Ascending aorta (tissue), 2 donors: ENCODE data around the gene NPRL2. TPM values are rescaled to one million over a fixed set of nuclear protein-coding genes. Genes with fewer than 3 reads are reported as not detected.

Source experiments
- DNase-seq, 2 donors: peaks; one replicate each; pipeline ENCODE4 v3.0.0-alpha.2; 2019; ENCODE audit warnings: low spot score in 2 of 2
- H3K27ac ChIP-seq, 2 donors: fragments of 200-600 bp; sonication (generic); one replicate each; pipeline ENCODE4 v1.5.1; 2016 to 2017; ENCODE audit warnings: mild to moderate bottlenecking in 1 of 2
- H3K27me3 ChIP-seq: fragments of 200-600 bp; sonication (generic); one replicate; pipeline ENCODE4 v1.5.1; 2017
- H3K36me3 ChIP-seq, 2 donors: fragments of 200-600 bp; sonication (generic); one replicate each; pipeline ENCODE4 v1.5.1; 2016
- H3K4me1 ChIP-seq, 2 donors: fragments of 200-600 bp; sonication (generic); one replicate each; pipeline ENCODE4 v1.5.1; 2016 to 2017; ENCODE audit warnings: mild to moderate bottlenecking in 1 of 2
- H3K4me3 ChIP-seq, 2 donors: fragments of 200-600 bp; sonication (generic); one replicate each; pipeline ENCODE4 v1.5.1; 2016 to 2017; ENCODE audit warnings: mild to moderate bottlenecking in 1 of 2
- H3K9me3 ChIP-seq, 2 donors: fragments of 200-600 bp; sonication (generic); one replicate each; pipeline ENCODE4 v1.5.1; 2016
- CTCF ChIP-seq, 3 experiments: fragments of 200-600 bp in 2 of 3; fragments of 450-650 bp in 1 of 3; sonication (generic) in 2 of 3; IDR thresholded peaks; one replicate each; pipeline ENCODE4 v1.5.1; 2016 to 2019; ENCODE audit warnings: antibody characterized with exemption in 3 of 3, mild to moderate bottlenecking in 1 of 3, moderate library complexity in 1 of 3
- intact Hi-C: fragments of 100-400 bp; cut with DNase I; formaldehyde crosslinking; loops from one replicate; pipeline ENCODE4 v1.15.1; 2023
- total RNA-seq: library from RNA; depleted of rRNA; stranded (reverse); fragments of >200 nt; gene quantifications from one replicate; pipeline ENCODE4 v1.1.0, GENCODE V29; 2016

Gene NPRL2
- total RNA-seq, 1 donor from 2014 or later = 37.8 TPM

- no peaks in the 10 kb centered on the region for H3K36me3 ChIP-seq
- intact Hi-C loops = no loop called here
- no peak for TF ChIP-seq CTCF (IDR thresholded peaks at IDR 0.05)
- no peaks in the 10 kb centered on the region for H3K27me3 ChIP-seq
- peak overlapping the region; percentile 68 to 96 for H3K4me3 ChIP-seq
- no peak for DNase-seq
- peak overlapping the region; percentile 99 for H3K27ac ChIP-seq
- peaks cover 18 to 52% of the 10 kb centered on the region in 2 donors for H3K4me1 ChIP-seq
- H3K9me3 ChIP-seq = no peaks in the 10 kb centered on the region
These were observed 10.5 kb downstream of the NPRL2 start for GRCh38 chr3:50340147-50340447.

GRCh38 chr3:50339485-50340146, 11.0 kb downstream of the NPRL2 start:
- Histone ChIP-seq H3K27me3 (no peaks in the 10 kb centered on the region), H3K4me3 (peak overlapping the region; percentile 68 to 96), H3K36me3 (no peaks in the 10 kb centered on the region), H3K27ac (peak overlapping the region; percentile 99), H3K9me3 (no peaks in the 10 kb centered on the region), H3K4me1 (peaks cover 20 to 56% of the 10 kb centered on the region in 2 donors)
- DNase-seq = no peak
- no peak for TF ChIP-seq CTCF (IDR thresholded peaks at IDR 0.05)
- intact Hi-C loops = no loop called here

GRCh38 chr3:50338965-50339364, 11.6 kb downstream of the NPRL2 start:
- Histone ChIP-seq H3K4me1 (peaks cover 24 to 63% of the 10 kb centered on the region in 2 donors), H3K4me3 (peak overlapping the region; percentile 14 to 96), H3K27me3 (no peaks in the 10 kb centered on the region), H3K9me3 (no peaks in the 10 kb centered on the region), H3K36me3 (no peaks in the 10 kb centered on the region), H3K27ac (peak overlapping the region; percentile 99)
- intact Hi-C loops = no loop called here
- DNase-seq = no peak
- TF ChIP-seq CTCF (IDR thresholded peaks at IDR 0.05) = no peak

- H3K4me1 ChIP-seq = peaks cover 25 to 70% of the 10 kb centered on the region in 2 donors
- peak overlapping the region; percentile 99 for H3K27ac ChIP-seq
- H3K9me3 ChIP-seq = no peaks in the 10 kb centered on the region
- DNase-seq = peak; percentile 99 to 100
- no peaks in the 10 kb centered on the region for H3K27me3 ChIP-seq
- peak overlapping the region; percentile 72 to 96 for H3K4me3 ChIP-seq
- no peak for TF ChIP-seq CTCF (IDR thresholded peaks at IDR 0.05)
- intact Hi-C loops = loop anchor here (1.0 kb wide), 1 partner anchor 22 kb away; the partner anchor contains the start of gene TMEM115
- peaks cover 0 to 2% of the 10 kb centered on the region in 2 donors for H3K36me3 ChIP-seq
These were observed 13.3 kb downstream of the NPRL2 start for GRCh38 chr3:50337175-50337861.

- no peaks in the 10 kb centered on the region for H3K9me3 ChIP-seq
- intact Hi-C loops = loop anchor here (1.0 kb wide), 1 partner anchor 23 kb away; the partner anchor contains the start of gene TMEM115
- no peak for TF ChIP-seq CTCF (IDR thresholded peaks at IDR 0.05)
- H3K36me3 ChIP-seq = peaks cover 5 to 9% of the 10 kb centered on the region in 2 donors
- H3K4me1 ChIP-seq = peaks cover 25 to 70% of the 10 kb centered on the region in 2 donors
- H3K27me3 ChIP-seq = no peaks in the 10 kb centered on the region
- no peak for DNase-seq
- H3K27ac ChIP-seq = peak overlapping the region; percentile 99
- peak overlapping the region; percentile 72 to 96 for H3K4me3 ChIP-seq
These were observed 14.0 kb downstream of the NPRL2 start for GRCh38 chr3:50336452-50337174.
